Liver (tissue), 3 donors: ENCODE results near the gene PEX7.

Experiments used
- CTCF ChIP-seq: fragments of 150-350 bp; IDR thresholded peaks from 2 replicates; pipeline ENCODE4 v1.5.1; 2017; ENCODE audit warnings: improper control_type of control experiment, low read depth, low read length; ENCODE audit not compliant: missing input control
- GABPA ChIP-seq, 2 donors: IDR thresholded peaks in 1 of 2; conservative IDR thresholded peaks in 1 of 2; 2 replicates each; pipeline ENCODE4 v1.6.1; 2016; ENCODE audit warnings: antibody characterized with exemption in 2 of 2, mild to moderate bottlenecking in 1 of 2, moderate library complexity in 1 of 2
- RAD21 ChIP-seq, 2 donors: IDR thresholded peaks; 2 replicates each; pipeline ENCODE4 v1.6.1; 2016; ENCODE audit warnings: antibody characterized with exemption in 2 of 2, mild to moderate bottlenecking in 2 of 2
- donor health status: healthy.
- donor health status: healthy.

GRCh38 chr6:136784271-136784664, 38.1 kb upstream of the PEX7 start:
- TF ChIP-seq CTCF, result no peak
- TF ChIP-seq RAD21 (IDR thresholded peaks at IDR 0.05), result no peak
- no peak for TF ChIP-seq GABPA (IDR thresholded peaks at IDR 0.05 in 1 of 2, conservative IDR thresholded peaks at IDR 0.05 in 1 of 2)
